Measurements from ENCODE around the gene ZMYND19.

Gene ZMYND19

DNA sequence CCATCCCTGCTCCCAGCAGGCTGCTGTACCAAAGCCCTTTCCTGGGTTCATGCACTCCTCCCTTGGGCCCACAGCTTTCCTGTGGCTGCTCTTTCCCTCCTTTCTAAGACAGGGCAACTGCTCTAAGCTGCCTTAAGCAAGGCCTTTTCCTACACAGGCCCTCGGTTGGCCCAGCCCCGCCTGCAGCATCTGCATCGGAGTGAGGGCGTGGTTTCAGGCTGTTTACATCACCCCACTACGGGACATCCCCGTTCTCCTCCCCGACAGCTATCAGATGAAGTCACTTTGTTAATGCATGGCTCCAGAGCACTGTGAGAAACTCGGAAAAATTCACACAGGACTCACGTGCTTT, 15.0 kb downstream of the ZMYND19 start:
- Histone ChIP-seq H4K20me1 (ENCODE audit: control insufficient read depth, insufficient read depth, low read depth, low read length) (no peaks in the 10 kb centered on the region), H3K79me2 (ENCODE audit: control insufficient read depth, low read length) (peaks cover 68% of the 10 kb centered on the region), H3K36me3 (ENCODE audit: control insufficient read depth, low read length) (peaks cover 64% of the 10 kb centered on the region), H3K27ac (ENCODE audit: low read depth, low read length) (peak overlapping the region; percentile 99), H3K4me3 (ENCODE audit: low read length) (peak overlapping the region; percentile 87), H3K9me3 (ENCODE audit: control insufficient read depth, insufficient read depth, low read length) (peaks cover under 1% of the 10 kb centered on the region; the same call in 1 of the 2 replicates), H3F3A (ENCODE audit: control insufficient read depth, insufficient read depth) (peaks cover 17% of the 10 kb centered on the region), H3K27me3 (ENCODE audit: control insufficient read depth, low read length) (no peaks in the 10 kb centered on the region), H3K4me1 (ENCODE audit: control insufficient read depth, low read length) (peaks cover 39% of the 10 kb centered on the region), H3K9me2 (replicated peaks; ENCODE audit: control insufficient read depth, low read length) (no peaks in the 10 kb centered on the region), H3K4me2 (ENCODE audit: low read length) (peak overlapping the region; percentile 98)
- no peak for TF ChIP-seq EZH2phosphoT487 (IDR thresholded peaks at IDR 0.05; ENCODE audit: borderline replicate concordance, low read length)
- TF ChIP-seq, protein P1, sequence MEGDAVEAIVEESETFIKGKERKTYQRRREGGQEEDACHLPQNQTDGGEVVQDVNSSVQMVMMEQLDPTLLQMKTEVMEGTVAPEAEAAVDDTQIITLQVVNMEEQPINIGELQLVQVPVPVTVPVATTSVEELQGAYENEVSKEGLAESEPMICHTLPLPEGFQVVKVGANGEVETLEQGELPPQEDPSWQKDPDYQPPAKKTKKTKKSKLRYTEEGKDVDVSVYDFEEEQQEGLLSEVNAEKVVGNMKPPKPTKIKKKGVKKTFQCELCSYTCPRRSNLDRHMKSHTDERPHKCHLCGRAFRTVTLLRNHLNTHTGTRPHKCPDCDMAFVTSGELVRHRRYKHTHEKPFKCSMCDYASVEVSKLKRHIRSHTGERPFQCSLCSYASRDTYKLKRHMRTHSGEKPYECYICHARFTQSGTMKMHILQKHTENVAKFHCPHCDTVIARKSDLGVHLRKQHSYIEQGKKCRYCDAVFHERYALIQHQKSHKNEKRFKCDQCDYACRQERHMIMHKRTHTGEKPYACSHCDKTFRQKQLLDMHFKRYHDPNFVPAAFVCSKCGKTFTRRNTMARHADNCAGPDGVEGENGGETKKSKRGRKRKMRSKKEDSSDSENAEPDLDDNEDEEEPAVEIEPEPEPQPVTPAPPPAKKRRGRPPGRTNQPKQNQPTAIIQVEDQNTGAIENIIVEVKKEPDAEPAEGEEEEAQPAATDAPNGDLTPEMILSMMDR (IDR thresholded peaks at IDR 0.05; ENCODE audit: low read depth, low read length, poor library complexity, severe bottlenecking): no peak

DNA sequence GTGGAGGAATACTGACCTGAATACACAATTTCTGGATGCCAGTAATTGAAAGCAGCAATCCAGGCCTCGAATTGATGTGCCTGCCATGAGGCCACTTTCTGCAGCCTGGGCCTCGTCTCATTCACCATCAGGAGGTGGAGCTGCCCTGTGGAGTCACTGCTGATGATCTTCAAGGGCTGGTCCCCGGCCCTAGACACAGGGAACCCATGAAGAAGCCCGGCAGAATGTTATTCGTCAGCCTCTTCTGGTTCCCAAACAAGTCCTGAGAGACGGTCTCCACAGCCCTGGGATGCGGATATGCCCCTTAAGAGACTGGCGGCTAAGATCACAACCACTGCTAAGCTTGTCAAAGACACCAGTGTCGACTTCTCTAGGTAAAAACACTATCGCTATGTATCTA, 16.1 kb downstream of the ZMYND19 start:
- Histone ChIP-seq H4K20me1 (ENCODE audit: control insufficient read depth, insufficient read depth, low read depth, low read length) (no peaks in the 10 kb centered on the region), H3K27me3 (ENCODE audit: control insufficient read depth, low read length) (no peaks in the 10 kb centered on the region), H3K36me3 (ENCODE audit: control insufficient read depth, low read length) (peaks cover 73% of the 10 kb centered on the region)

DNA sequence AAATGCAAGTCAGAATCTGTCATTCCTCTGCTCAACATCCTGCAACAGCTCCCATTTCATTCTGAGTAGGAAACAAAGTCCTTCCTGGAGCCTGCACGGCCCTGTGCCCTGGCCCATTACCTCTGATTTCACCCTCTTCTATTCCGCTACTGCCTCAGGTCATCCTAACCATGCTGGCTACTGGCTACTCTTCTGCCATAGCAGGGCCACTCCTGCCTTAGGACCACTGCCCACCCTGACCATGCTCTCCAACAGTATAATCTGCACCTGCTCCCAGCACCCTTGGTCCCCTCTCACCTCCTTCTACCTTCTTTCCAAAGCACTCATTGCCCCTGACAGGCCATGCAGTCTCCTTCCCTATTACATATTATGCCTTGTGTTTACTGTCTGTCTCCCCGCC, 19.7 kb downstream of the ZMYND19 start:
- Histone ChIP-seq H4K20me1 (ENCODE audit: control insufficient read depth, insufficient read depth, low read depth, low read length) (no peaks in the 10 kb centered on the region), H3K4me3 (ENCODE audit: low read length) (no peak overlapping the region), H3K9me3 (ENCODE audit: control insufficient read depth, insufficient read depth, low read length) (peaks cover 15% of the 10 kb centered on the region; the same call in 1 of the 2 replicates), H3K27ac (ENCODE audit: low read depth, low read length) (no peak overlapping the region), H3K36me3 (ENCODE audit: control insufficient read depth, low read length) (peaks cover 53% of the 10 kb centered on the region), H3K79me2 (ENCODE audit: control insufficient read depth, low read length) (peaks cover 43% of the 10 kb centered on the region), H3K9me2 (replicated peaks; ENCODE audit: control insufficient read depth, low read length) (no peaks in the 10 kb centered on the region), H3K4me2 (ENCODE audit: low read length) (no peak overlapping the region), H3K27me3 (ENCODE audit: control insufficient read depth, low read length) (no peaks in the 10 kb centered on the region), H3K4me1 (ENCODE audit: control insufficient read depth, low read length) (peaks cover 19% of the 10 kb centered on the region), H3F3A (ENCODE audit: control insufficient read depth, insufficient read depth) (peaks cover 8% of the 10 kb centered on the region)
- TF ChIP-seq, protein P1 (IDR thresholded peaks at IDR 0.05; ENCODE audit: low read depth, low read length, poor library complexity, severe bottlenecking): no peak
- TF ChIP-seq EZH2phosphoT487 (IDR thresholded peaks at IDR 0.05; ENCODE audit: borderline replicate concordance, low read length): no peak

More for the DNA sequence above, 16.1 kb downstream of the ZMYND19 start:
- H3K4me2 ChIP-seq (ENCODE audit: low read length): no peak overlapping the region
- peaks cover 75% of the 10 kb centered on the region for H3K79me2 ChIP-seq (ENCODE audit: control insufficient read depth, low read length)
- no peak overlapping the region for H3K4me3 ChIP-seq (ENCODE audit: low read length)
- H3K27ac ChIP-seq (ENCODE audit: low read depth, low read length): peak overlapping the region; percentile 99
- H3K4me1 ChIP-seq (ENCODE audit: control insufficient read depth, low read length): peaks cover 39% of the 10 kb centered on the region
- no peak for TF ChIP-seq EZH2phosphoT487 (IDR thresholded peaks at IDR 0.05; ENCODE audit: borderline replicate concordance, low read length)
- TF ChIP-seq, protein P1 (IDR thresholded peaks at IDR 0.05; ENCODE audit: low read depth, low read length, poor library complexity, severe bottlenecking): no peak
- H3K9me2 ChIP-seq (replicated peaks; ENCODE audit: control insufficient read depth, low read length): no peaks in the 10 kb centered on the region
- peaks cover 17% of the 10 kb centered on the region for H3F3A ChIP-seq (ENCODE audit: control insufficient read depth, insufficient read depth)
- H3K9me3 ChIP-seq (ENCODE audit: control insufficient read depth, insufficient read depth, low read length): peaks cover 8% of the 10 kb centered on the region; the same call in 1 of the 2 replicates
